ENCODE results near the gene MBD3L4.
"Not testable (repeated sequence)": the region's sequence is repeated elsewhere in the genome, so short reads cannot be mapped to it uniquely, and the experiment has no call there.

MBD3L4 gene

DNA sequence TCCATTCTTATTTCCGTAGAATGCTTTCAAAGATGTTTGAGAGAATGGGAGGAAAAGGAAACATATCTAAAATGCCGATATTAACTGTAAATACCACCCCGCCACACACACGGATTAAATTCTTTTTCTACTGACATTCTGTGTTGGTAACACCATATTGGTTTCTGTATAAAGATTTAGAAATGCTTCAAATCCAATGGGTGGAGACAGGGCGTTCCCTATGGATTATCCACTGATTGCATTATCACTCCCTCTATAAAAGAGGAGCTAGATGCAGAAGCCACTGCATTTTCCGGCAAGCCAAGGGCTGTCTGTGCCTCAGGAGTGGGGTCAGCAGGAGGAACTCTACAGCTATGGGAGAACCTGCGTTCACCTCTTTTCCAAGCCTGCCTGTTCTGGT, 9.0 kb upstream of the MBD3L4 start, which contains the start of gene MBD3L2:
TSS of gene MBD3L2 (plus strand) at position 301 of the 400 bp plus-strand sequence. CDS start at position 354, 53 bp downstream.
- DNase-seq (ENCODE audit: low read depth, low spot score) = not testable (repeated sequence)

DNA sequence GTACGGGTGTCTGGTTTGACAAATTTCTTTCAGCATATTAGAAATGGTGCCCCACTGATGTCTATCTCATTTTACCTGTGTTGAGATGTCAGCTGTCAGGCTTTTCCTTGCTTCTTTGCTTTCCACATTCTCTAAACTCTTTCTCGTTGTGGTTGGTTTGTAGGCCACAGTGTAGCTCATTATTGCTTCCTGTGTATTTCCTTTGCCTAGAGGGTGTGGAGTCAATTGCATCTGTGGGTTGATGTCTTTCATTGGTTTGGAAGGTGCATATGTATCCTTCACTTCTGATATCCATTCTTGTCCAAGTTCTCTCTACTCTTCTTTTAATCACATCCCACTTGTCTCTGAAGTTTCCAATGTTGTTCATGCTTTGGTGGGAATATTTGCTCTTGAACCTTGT, 1.6 kb upstream of the MBD3L4 start:
- not testable (repeated sequence) for DNase-seq (ENCODE audit: low read depth, low spot score)

DNA sequence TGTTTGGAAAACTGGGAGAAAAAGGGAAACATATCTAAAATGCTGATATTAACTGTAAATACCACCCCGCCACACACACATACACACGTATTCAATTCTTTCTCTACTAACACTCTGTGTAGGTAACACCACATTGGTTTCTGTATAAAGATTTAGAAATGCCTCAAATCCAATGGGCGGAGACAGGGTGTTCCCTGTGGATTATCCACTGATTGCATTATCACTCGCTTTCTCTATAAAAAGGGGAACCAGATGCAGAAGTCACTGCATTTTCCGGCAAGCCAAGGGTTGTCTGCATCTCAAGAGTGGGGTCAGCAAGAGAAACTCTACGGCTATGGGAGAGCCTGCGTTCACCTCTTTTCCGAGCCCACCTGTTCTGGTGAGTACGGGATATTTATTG, 9.7 kb downstream of the MBD3L4 start, which contains the start of gene MBD3L5:
TSS of gene MBD3L5 (plus strand) at position 301 of the 400 bp plus-strand sequence. CDS start at position 335, 34 bp downstream.
- DNase-seq (ENCODE audit: low read depth, low spot score) = not testable (repeated sequence)

DNA sequence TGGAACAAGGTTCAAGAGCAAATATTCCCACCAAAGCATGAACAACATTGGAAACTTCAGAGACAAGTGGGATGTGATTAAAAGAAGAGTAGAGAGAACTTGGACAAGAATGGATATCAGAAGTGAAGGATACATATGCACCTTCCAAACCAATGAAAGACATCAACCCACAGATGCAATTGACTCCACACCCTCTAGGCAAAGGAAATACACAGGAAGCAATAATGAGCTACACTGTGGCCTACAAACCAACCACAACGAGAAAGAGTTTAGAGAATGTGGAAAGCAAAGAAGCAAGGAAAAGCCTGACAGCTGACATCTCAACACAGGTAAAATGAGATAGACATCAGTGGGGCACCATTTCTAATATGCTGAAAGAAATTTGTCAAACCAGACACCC, 11.2 kb downstream of the MBD3L4 start:
- not testable (repeated sequence) for DNase-seq (ENCODE audit: low read depth, low spot score)

DNA sequence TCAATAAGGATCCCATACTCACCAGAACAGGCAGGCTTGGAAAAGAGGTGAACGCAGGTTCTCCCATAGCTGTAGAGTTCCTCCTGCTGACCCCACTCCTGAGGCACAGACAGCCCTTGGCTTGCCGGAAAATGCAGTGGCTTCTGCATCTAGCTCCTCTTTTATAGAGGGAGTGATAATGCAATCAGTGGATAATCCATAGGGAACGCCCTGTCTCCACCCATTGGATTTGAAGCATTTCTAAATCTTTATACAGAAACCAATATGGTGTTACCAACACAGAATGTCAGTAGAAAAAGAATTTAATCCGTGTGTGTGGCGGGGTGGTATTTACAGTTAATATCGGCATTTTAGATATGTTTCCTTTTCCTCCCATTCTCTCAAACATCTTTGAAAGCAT, 18.6 kb downstream of the MBD3L4 start, which contains the start of gene MBD3L2B:
TSS of gene MBD3L2B (minus strand) at position 101 of the 400 bp plus-strand sequence. CDS start at position 67, 34 bp downstream.
- not testable (repeated sequence) for DNase-seq (ENCODE audit: low read depth, low spot score)

DNA sequence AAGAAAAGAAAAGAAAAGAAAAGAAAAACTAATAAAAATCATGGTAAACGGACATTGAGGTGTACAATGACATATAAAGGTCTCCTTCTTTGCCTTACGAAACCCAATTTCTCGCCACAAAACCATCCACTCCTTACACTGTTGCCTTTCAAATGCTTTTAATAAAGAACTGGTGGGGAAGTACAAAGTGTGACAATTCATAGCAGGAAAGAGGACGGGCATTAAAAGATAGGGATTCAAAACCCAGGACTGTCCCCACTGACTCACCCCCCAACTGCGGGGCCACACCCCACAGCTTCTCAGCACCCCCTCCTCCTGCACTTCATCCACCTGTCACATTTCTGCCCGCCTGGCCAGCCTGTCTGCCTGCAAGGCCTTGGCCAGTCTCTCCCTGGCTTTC, 21.2 kb downstream of the MBD3L4 start:
- no peak for DNase-seq (ENCODE audit: low read depth, low spot score)

DNA sequence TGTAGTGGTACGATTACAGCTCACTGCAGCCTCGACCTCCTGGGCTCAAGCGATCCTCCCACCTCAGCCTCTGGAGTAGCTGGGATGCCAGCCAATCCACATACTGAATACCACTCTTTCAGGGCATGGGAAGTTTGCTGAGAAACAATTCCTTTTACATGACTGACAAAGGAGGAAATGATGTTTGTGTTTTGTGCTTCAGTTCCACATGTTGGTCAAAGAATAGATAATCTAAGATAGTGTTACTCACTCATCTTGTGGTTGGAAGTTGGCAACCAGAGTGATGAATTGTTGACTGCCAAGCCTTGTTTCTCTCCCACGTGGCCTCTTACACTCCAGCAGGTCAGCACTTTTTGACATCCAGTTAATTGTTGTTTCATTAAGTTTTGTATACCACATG, 26.3 kb downstream of the MBD3L4 start:
- DNase-seq (ENCODE audit: low read depth, low spot score) = no peak

DNA sequence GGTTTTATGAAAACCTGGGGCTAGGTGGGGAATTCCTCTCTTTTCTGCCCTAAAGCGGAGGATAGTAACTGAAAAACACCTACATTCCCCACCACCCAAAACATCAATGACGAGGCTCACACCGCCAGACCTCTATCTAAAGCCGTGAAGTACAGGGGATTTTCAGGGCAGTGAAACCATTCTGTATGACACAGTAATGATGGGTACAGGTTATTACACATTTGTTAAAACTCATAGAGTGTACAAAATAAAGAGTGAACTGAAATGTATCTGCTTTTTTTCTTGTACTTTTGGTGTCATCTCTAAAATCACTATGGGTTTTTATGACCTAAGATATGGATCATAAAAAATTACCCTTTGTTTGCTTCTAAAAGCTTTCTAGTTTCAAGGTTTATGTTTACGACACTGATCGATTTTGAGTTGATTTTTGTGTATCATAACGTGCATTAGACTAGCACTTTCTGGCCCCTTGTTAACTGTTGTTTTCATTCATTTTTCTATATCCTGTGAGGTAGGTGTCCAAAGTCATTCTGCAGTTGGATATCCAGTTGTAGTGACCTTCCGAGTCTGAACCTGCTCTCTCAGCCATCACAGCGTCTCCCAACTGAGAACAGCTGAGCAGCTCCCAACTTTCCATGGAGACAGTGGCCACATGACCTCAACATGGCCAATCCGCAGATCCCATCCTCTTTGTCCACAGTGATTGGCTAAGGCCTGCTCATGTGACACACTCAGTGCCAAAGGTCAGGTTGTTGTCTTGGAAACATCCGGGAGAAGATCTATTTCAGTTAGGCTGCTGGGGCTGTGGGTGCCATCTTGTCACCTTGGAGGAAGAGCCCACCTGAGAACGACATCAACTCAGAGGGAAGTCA, 29.0 kb downstream of the MBD3L4 start:
- no peak for DNase-seq (ENCODE audit: low read depth, low spot score)

DNA sequence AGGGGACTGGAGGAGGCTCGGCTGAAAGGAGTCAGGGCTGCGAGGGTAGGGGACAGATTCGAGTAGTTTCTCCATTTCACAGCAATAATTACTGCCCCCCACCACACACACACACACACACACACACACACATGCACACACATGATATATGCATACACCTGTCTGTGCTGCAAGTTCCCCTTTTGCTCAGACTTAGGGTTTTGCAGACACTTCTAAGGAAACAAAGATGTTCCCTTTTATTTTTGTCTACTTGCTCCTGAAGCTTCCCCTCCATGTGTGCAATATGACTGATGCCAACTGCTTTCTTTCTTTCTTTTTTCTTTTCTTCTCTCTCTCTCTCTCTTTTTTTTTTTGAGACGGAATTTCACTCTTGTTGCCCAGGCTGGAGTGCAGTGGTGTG, 32.1 kb downstream of the MBD3L4 start:
- DNase-seq (ENCODE audit: low read depth, low spot score) = no peak

DNA sequence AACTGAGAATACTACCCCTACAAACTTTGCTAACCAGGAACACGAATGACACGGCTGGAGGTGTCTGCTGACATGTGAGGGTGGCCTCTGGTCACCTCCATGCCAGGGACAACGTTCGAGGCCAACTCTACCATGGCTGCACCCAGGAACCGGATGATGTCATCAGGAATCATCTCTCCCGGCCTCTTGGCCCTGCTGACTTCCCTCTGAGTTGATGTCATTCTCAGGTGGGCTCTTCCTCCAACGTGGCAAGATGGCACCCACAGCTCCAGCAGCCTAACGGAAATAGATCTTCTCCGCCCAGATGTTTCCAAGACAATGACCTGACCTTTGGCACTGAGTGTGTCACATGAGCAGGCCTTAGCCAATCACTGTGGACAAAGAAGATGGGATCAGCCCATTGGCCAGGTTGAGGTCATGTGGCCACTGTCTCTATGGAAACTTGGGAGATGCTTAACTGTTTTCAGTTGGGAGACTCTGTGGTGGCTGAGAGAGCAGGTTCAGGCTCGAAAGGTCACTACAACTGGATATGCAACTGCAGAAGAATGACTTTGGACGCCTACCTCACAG, 33.8 kb downstream of the MBD3L4 start:
- no peak for DNase-seq (ENCODE audit: low read depth, low spot score)

DNA sequence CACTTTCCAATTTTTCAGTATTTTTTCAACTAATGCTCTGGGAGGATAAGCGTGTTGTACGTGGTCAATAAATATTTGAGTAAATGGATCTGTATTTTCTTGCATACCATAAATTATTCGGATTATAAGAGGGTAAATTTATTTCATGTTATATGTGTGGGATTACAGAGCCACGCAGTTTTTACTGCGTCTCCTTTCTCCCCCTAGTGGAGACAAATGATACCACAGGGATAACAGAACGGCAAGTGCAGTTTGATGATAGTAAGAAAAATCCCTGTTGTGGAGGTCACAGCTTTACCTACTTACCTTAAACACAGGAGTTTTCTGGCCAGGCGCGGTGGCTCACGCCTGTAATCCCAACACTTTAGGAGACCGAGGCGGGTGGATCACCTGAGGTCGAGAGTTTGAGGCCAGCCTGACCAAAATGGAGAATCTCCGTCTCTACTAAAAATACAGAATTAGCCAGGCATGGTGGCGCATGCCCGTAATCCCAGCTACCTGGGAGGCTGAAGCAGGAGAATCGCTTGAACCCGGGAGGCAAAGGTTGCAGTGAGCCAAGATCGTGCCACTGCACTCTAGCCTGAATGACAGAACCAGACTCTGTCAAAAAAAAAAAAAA, 35.6 kb downstream of the MBD3L4 start:
- DNase-seq (ENCODE audit: low read depth, low spot score) = no peak

DNA sequence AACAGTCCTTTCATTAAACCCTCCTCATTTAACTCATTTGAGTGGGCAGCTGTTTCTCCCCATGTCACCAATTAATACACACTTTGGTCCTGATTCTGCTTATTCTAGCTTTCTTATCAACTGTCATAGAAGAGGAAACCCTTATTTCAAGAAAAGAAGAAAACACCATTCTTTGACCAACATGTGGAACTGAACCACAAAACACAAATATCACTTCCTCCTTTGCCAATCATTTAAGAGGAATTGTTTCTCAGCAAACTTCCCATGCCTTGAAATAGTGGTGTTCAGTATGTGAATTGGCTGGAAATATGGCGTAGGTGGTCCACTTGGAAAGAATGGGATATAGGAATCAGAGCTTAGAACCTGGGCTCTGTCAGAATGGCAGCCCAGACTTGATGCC, 39.2 kb downstream of the MBD3L4 start:
- DNase-seq (ENCODE audit: low read depth, low spot score) = no peak

DNA sequence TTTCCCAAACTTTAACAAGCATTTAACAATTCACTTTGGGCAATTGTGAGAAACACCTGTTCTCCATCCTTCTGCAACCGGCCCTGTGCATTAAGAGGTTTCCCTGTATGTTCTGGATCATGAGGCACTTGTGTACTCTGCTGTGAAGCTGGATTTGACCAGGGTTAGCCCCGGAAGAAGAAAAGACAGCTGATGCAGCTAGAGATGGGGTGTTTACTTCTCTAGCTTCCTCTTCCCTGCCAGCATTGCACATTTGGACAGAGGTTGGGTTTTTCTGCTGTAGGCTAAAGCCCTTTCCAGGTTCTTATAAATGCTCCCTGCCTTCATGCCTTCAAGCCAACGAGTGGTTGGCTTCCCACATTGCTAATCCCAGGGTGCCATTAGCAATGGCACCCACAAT, 39.6 kb downstream of the MBD3L4 start:
- no peak for DNase-seq (ENCODE audit: low read depth, low spot score)

DNA sequence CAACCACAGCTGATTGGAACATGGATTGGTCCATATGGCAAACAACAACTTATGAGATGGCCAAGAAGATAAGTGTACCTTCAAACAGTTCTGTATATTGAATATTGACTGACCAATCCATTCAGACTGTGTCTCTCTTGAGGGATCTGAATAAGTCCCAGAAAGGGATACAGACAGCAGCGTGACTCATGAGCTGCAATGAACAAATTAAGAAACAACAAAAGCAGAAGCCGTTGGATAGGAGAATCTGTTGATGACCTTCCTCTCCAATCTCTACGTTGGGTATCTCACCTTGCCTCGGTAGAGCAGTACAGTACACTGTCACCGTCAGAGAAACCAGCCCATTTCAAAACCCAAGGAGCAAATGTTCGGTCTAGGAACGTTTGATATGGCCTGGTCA, 40.0 kb downstream of the MBD3L4 start:
- DNase-seq (ENCODE audit: low read depth, low spot score) = no peak

DNA sequence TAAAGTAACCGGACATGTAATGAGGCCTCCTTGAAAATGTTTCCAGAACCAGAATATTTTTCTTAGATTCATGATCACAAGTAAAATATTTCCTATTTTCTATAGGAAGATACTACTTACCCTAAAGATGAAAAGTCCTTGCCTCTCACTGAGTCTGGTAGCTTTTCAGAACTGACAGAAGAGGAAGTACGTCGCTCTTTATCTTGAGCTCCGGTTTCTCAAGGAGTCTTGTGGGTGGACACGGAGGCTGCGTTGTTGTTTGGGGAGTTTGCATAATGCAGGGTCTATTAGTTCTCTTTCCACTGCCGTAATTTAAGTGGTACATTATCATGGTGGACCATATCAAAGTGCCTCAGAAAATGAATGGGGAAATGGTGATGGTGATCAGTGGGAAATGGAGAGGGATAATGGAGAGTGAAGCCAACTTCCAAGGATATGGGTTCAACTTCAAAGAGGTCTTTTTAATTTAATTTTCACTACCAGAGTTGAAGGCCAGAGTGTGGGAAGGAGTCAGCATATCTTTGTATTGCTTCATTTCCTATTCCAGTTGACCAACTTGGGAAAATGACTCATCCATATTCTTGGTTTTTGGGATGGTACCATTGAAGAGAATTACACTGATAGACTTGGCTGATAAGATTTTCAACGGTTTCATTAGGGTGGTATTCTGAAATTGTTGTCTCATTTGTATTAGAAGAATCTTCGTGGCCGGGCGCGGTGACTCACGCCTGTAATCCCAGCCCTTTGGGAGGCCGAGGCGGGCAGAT, 42.1 kb downstream of the MBD3L4 start:
- DNase-seq (ENCODE audit: low read depth, low spot score) = no peak

DNA sequence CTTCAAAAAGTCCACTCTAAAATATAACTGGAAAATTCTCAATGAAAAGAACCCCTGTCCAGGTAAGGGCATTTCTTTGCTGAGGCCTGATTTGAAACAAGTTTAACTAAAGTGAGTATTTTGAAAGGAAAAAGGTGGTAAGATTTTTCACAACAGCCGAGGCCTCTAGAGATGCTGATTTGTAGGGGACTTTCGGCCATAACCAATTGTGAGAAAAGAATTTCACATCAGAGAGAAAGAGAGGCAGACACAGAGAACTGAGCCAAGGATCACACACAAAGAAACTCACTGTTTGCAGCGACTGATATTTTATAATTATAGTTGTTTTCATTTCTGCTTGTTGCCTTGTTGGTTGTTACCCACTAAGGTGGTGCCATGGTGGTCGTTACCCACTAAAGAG, 43.2 kb downstream of the MBD3L4 start:
- DNase-seq (ENCODE audit: low read depth, low spot score) = no peak

DNA sequence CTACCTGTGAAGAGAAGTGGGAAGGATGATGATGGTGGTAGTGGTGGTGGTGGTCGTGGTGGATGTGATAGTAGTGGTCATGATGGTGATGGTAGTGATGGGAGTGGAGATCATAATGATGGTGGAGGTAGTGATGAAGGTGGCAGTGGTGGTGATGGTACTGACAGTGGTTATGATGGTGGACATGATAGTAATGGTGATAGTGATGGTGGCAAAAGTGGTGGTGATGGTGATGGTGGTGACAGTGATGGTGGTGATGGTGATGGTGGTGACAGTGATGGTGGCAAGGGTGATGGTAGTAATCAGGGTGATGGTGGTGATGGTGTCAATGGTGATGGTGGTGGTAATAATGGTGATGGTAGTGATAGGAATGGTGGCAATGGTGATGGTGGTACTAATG, 44.9 kb downstream of the MBD3L4 start:
- DNase-seq (ENCODE audit: low read depth, low spot score) = no peak

DNA sequence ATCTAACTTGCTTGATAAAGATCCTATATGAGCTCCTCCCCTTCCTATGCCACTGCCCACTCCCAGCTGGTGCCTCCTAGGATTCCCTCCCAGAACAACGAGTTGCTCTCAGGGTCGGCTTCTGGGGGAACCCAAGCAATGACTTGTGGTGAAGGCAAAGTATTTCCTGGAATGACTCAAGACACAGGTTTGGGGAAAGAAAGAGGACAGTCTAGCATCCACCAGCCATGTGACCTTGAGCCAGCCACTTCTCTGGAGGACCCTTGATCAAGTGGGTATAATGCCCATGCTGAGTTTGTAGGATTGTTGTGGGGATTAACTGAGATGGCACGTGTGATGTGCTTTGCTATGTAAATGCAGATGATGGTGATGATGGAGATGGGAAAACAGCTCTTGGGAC, 51.7 kb downstream of the MBD3L4 start:
- no peak for DNase-seq (ENCODE audit: low read depth, low spot score)

DNA sequence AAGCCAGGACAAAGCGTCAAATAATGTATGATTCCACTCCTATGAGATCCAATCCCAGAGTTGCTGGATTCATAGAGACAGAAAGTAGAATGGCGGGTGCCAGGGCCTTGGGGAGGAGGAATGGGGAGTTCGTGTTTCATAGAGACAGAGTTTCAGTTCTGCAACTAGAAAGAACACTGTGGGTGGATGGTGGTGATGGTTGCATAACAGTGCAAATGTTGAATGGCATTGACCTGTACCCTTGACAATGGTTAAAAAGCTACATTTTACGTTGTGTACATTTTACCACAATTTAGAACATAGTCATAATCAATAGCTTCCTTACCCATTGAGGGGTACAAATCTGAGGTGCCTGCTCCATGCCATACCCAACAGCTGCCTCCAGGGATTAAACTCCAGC, 52.1 kb downstream of the MBD3L4 start:
- no peak for DNase-seq (ENCODE audit: low read depth, low spot score)
